WI38 (cell line): Measurements from ENCODE around the gene TPST2.

ENCODE experiments used
- H3K4me3 ChIP-seq: 2 replicates; pipeline ENCODE4 v1.5.1; 2011; ENCODE audit warnings: low read depth, mild to moderate bottlenecking, control low read depth, low read length
- CTCF ChIP-seq: IDR thresholded peaks from 2 replicates; pipeline ENCODE4 v1.5.1; 2012; ENCODE audit warnings: low read depth, mild to moderate bottlenecking, control low read depth, low read length

TPST2 gene

GRCh38 chr22:26481694-26482093 is 108.2 kb downstream of the TPST2 start:
- no peak for TF ChIP-seq CTCF
- H3K4me3 ChIP-seq = no peak overlapping the region

GRCh38 chr22:26481112-26481693 is 108.7 kb downstream of the TPST2 start:
- H3K4me3 ChIP-seq = no peak overlapping the region
- no peak for TF ChIP-seq CTCF

GRCh38 chr22:26480611-26480932 is 109.4 kb downstream of the TPST2 start:
- no peak for TF ChIP-seq CTCF
- no peak overlapping the region for H3K4me3 ChIP-seq

- H3K4me3 ChIP-seq = no peak overlapping the region
- no peak for TF ChIP-seq CTCF
These were observed 109.9 kb downstream of the TPST2 start for GRCh38 chr22:26479792-26480610.

GRCh38 chr22:26479043-26479791 is 110.7 kb downstream of the TPST2 start:
- TF ChIP-seq CTCF = no peak
- no peak overlapping the region for H3K4me3 ChIP-seq

GRCh38 chr22:26477341-26477731 is 112.6 kb downstream of the TPST2 start:
- no peak for TF ChIP-seq CTCF
- no peak overlapping the region for H3K4me3 ChIP-seq
